Psoas muscle (tissue), 8 donors: ENCODE measurements around the gene SOX1. TPM values are rescaled to one million over a fixed set of nuclear protein-coding genes. Genes with fewer than 3 reads are reported as not detected.

Experiments
- ATAC-seq, 4 donors: fragments of 200-7000 bp; cut with Tn5 transposase; one replicate each; pipeline ENCODE4 v1.9.1; 2020; ENCODE audit warnings: moderate library complexity in 3 of 4, mild to moderate bottlenecking in 2 of 4
- DNase-seq, 2 donors: peaks; one replicate each; pipeline ENCODE4 v3.0.0-alpha.2; 2020
- H3K27ac ChIP-seq: fragments of 200-600 bp; one replicate; pipeline ENCODE4 v1.8.0; 2022
- H3K27me3 ChIP-seq, 3 donors: fragments of 200-600 bp in 1 of 3; one replicate each; pipeline versions ENCODE4 v1.6.1 to v1.8.0; 2013 to 2022; ENCODE audit warnings: low read length in 2 of 3, mild to moderate bottlenecking in 2 of 3, moderate library complexity in 1 of 3; ENCODE audit not compliant: insufficient read depth in 3 of 3
- H3K36me3 ChIP-seq, 2 donors: fragments of 200-600 bp in 1 of 2; one replicate each; pipeline versions ENCODE4 v1.6.1 to v1.8.0; 2013 to 2022; ENCODE audit warnings: low read depth in 1 of 2, mild to moderate bottlenecking in 1 of 2, moderate library complexity in 1 of 2; ENCODE audit not compliant: insufficient read depth in 1 of 2
- H3K4me1 ChIP-seq: fragments of 200-600 bp; one replicate; pipeline ENCODE4 v1.8.0; 2022
- H3K4me3 ChIP-seq: fragments of 200-600 bp; one replicate; pipeline ENCODE4 v1.8.0; 2022; ENCODE audit warnings: mild to moderate bottlenecking
- H3K9me3 ChIP-seq: fragments of 200-600 bp; one replicate; pipeline ENCODE4 v1.8.0; 2022
- CTCF ChIP-seq: fragments of 200-600 bp; IDR thresholded peaks from one replicate; pipeline ENCODE4 v1.8.0; 2022; ENCODE audit warnings: antibody characterized with exemption
- WGBS, 3 donors: extraction: QIAGEN DNeasy Blood & Tissue Kit; methylation state at CpG; one replicate each; pipeline versions ENCODE4 v1.1.6 to v1.1.7; 2013; 5-methylcytosine and 5-hydroxymethylcytosine counted together
- intact Hi-C, 2 donors: fragments of 100-400 bp; cut with DNase I; formaldehyde crosslinking; loops; one replicate each; pipeline versions ENCODE4 v1.11.0 to v1.14.2; 2022
- polyA plus RNA-seq, 3 donors: library from polyadenylated mRNA; stranded (reverse); fragments of 200-250 nt; gene quantifications; one replicate each; pipeline ENCODE4 v1.2.3, GENCODE V29; 2013
- total RNA-seq, 4 donors: library from RNA; stranded (reverse); fragmentation: NEBNext Ultra II Directional in 2 of 4; extraction: Animal tissue kit (Norgen Biotek cat#: 25700) in 2 of 4; gene quantifications; one replicate each; pipeline versions ENCODE4 v1.2.1 to v1.2.4, GENCODE V29; 2021 to 2023
- donor health status: healthy with polysubstance abuse.
- donor health status: DM: no; HTN: no; CAD: no; lungs with moderate emphysema.
- donor health status: Bipolar disorder and iron deficiency.
- donor health status: healthy.
- donor health status: DM: yes; HTN: yes; CAD: no.
- donor health status: DM: no; HTN: no; CAD: no.
- donor health status: DM: no; HTN: no; CAD: no.
- donor health status: DM: yes; HTN: yes; CAD: no.

Gene SOX1
- total and polyA plus RNA-seq, 7 donors: not detected

- ATAC-seq (no peak), DNase-seq (no peak)
- Histone ChIP-seq H3K9me3 (no peaks in the 10 kb centered on the region), H3K4me3 (peak overlapping the region; percentile 41), H3K27ac (no peak overlapping the region), H3K27me3 (peaks cover 10 to 89% (median 39%) of the 10 kb centered on the region in 3 donors), H3K4me1 (no peaks in the 10 kb centered on the region), H3K36me3 (no peaks in the 10 kb centered on the region)
- intact Hi-C loops: no loop called here
- 20 to 26% (median 22%) methylated on average over 49 to 59 of the region's 59 CpGs for WGBS, 3 donors
- no peak for TF ChIP-seq CTCF
Observed at GRCh38 chr13:112071723-112072533, 5.0 kb downstream of the SOX1 start.

- ATAC-seq (no peak), DNase-seq (no peak)
- intact Hi-C loops: no loop called here
- Histone ChIP-seq H3K4me1 (no peaks in the 10 kb centered on the region), H3K9me3 (no peaks in the 10 kb centered on the region), H3K27me3 (peaks cover 10 to 90% (median 36%) of the 10 kb centered on the region in 3 donors), H3K36me3 (no peaks in the 10 kb centered on the region), H3K4me3 (peak overlapping the region; percentile 41), H3K27ac (no peak overlapping the region)
- no peak for TF ChIP-seq CTCF
- 1 to 2% (median 2%) methylated on average over 34 to 77 of the region's 77 CpGs for WGBS, 3 donors
Observed at GRCh38 chr13:112072534-112073244, 5.7 kb downstream of the SOX1 start.

- Histone ChIP-seq H3K27ac (no peak overlapping the region), H3K27me3 (peaks cover 9 to 95% (median 33%) of the 10 kb centered on the region in 3 donors), H3K9me3 (no peaks in the 10 kb centered on the region), H3K4me3 (peak overlapping the region; percentile 41), H3K36me3 (no peaks in the 10 kb centered on the region), H3K4me1 (no peaks in the 10 kb centered on the region)
- no peak for TF ChIP-seq CTCF
- ATAC-seq (no peak), DNase-seq (no peak)
- WGBS, 3 donors: 3 to 5% (median 4%) methylated on average over 54 to 77 of the region's 77 CpGs
- intact Hi-C loops: no loop called here
Observed at GRCh38 chr13:112073245-112074138, 6.5 kb downstream of the SOX1 start.

GRCh38 chr13:112074139-112074865 lies 7.4 kb downstream of the SOX1 start:
- TF ChIP-seq CTCF: no peak
- H3K4me1 ChIP-seq: no peaks in the 10 kb centered on the region
- WGBS, 3 donors: 16% methylated on average over 17 of the region's 17 CpGs
- no peak overlapping the region for H3K27ac ChIP-seq
- no peaks in the 10 kb centered on the region for H3K9me3 ChIP-seq
- no peak for DNase-seq
- no peak for ATAC-seq
- intact Hi-C loops: no loop called here
- no peaks in the 10 kb centered on the region for H3K36me3 ChIP-seq
- H3K4me3 ChIP-seq: no peak overlapping the region
- peaks cover 3 to 95% (median 33%) of the 10 kb centered on the region in 3 donors for H3K27me3 ChIP-seq
